AG10803 (cell line): ENCODE results near the gene MEMO1.

Experiments used
- DNase-seq: peaks from one replicate; pipeline ENCODE4 v3.0.0; 2010; ENCODE audit warnings: low read depth
- H3K4me3 ChIP-seq: 2 replicates; pipeline ENCODE4 v1.5.1; 2011; ENCODE audit warnings: mild to moderate bottlenecking, low read length, control low read depth
- TF ChIP-seq, protein P1 (sequence below): conservative IDR thresholded peaks from 2 replicates; pipeline ENCODE4 v1.5.1; 2011; ENCODE audit warnings: mild to moderate bottlenecking, low read length, control low read depth, inconsistent platforms

Gene MEMO1

DNA sequence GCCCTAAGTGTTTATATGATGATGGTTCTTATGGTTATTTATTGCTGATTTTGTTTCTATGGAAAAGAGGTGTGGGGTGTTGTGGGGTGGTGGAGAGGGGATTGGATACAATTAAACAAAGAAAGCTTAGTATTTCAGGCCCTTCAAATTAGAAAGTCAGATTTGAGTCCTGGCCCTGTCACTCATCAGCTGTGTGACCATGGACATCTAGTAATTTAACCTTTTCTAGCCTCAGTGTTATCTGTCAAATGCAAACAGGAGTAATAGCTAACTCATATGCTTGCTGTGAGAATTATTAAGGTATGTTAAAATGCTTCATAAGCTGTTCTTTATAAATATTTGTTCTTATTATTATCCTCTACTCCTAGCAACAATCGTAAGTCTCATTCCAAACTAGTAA, 2.1 kb upstream of the MEMO1 start:
- TF ChIP-seq, protein P1, sequence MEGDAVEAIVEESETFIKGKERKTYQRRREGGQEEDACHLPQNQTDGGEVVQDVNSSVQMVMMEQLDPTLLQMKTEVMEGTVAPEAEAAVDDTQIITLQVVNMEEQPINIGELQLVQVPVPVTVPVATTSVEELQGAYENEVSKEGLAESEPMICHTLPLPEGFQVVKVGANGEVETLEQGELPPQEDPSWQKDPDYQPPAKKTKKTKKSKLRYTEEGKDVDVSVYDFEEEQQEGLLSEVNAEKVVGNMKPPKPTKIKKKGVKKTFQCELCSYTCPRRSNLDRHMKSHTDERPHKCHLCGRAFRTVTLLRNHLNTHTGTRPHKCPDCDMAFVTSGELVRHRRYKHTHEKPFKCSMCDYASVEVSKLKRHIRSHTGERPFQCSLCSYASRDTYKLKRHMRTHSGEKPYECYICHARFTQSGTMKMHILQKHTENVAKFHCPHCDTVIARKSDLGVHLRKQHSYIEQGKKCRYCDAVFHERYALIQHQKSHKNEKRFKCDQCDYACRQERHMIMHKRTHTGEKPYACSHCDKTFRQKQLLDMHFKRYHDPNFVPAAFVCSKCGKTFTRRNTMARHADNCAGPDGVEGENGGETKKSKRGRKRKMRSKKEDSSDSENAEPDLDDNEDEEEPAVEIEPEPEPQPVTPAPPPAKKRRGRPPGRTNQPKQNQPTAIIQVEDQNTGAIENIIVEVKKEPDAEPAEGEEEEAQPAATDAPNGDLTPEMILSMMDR: no peak
- DNase-seq: no peak
- no peak overlapping the region for H3K4me3 ChIP-seq

DNA sequence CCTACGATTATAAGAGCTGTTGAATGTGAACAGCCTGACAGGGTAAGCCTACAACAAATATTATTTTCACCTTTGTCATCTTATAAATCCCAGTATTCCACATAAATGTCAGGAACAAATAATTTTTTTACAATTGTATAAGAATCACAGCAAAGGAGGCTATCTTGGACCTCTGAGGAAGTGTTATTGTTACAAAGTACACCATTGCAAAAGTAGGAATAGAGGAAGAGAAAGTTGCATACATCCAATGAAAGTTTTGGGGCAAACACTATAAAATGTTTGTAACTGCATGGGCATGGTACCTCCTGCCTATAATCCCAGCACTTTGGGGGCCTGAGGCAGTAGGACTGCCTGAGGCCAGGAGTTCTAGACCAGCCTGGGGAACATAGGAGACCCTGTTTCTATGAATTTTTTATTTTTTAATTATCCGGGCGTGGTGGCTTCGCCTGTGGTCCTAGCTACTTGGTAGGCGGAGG, 715 bp upstream of the MEMO1 start:
- peak; percentile 1 for DNase-seq

DNA sequence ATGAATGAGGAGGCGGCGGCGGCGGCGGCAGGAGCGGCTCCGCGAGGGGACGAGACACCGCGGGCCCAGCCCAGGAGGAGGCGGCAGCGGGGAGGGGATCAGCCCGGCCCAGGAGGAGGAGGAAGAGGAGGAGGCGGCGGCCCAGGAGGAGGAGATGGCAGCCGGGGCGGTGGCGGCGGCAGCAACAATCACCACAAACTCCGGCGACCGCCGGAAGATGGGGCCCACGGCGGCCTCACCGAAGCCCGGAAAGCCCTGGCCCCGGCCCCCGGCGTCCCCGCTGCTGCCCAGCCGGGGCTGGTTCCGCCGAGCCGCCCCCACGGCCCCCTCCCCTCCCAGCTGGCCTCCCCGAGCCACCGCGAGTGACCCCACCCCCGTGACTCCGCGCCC, 533 bp downstream of the MEMO1 start:
- peak overlapping the region; percentile 45 for H3K4me3 ChIP-seq
- peak; percentile 59 for DNase-seq

More for the DNA sequence above, 715 bp upstream of the MEMO1 start:
- H3K4me3 ChIP-seq: peak overlapping the region; percentile 85
- TF ChIP-seq, protein P1: no peak

DNA sequence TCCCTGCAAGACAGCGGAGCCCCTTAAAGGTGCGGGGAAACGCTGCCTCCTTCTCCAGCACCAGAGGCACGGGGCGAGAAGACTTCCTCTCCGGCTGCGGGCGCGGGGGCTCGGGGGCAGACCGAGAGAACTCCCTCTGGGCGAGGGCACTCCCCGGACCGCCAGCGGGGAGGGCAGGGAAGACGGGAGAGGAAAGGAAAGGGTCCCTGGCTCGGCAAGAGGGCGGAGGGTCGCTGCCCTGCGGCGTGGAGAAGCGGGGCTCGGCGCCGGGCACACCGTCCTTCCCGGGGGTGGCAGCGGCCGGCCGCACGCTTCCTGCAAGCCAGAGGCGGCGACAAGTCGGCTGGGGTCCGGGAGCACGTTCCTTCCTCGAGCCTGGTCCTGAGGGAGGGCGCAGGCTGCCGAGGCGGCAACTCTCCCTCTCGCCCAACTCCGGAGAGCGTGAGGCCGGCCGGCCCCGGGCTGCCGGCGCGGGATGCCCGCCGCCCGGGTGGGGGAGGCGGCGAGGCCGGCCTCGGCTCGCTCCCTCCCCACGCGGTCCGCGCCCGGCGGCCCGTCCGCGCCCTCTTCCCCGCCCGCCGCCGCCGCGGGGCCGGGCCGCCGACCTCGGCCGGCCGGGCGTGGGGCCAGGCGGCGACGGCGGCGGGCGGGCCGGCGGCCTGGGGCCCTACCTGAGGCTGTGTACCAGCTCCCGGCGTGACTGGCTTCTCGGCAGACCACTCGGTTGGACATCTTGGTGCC, 1.1 kb downstream of the MEMO1 start:
- TF ChIP-seq, protein P1: no peak
- H3K4me3 ChIP-seq: peak overlapping the region; percentile 81
- peak; percentile 21 for DNase-seq

DNA sequence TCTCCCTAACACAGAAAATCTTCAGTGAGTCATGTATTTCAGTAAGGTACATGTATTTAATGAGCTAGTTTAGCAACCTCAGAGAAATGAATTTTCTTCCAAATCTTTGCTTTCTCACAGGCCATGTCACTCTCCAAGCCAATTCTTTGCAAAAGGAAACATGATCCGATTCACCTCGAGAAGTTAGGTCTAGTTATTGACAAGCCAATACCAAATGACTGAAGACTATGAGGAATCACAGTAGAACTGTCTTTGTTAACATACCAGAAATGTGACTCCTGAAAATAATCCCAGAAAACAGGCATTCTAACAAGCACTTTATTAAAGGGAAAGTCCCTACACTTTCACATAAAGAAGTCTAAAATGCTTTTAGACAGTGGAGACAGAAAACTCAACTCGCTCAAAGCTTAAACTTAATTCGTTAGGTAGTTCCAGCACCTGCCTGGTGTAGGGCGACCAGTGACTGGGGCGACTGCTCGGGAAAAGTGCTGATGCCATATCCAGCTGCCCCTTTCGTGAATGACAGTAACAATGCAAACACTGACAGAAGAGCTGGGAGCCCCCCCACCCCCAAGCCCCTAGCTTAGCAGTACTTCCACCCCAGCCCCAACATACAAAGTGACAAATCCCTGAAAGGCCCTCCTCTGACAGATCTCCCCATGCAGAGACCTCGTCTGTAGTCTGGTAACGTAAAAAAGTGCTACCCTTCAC, 1.8 kb downstream of the MEMO1 start:
- peak overlapping the region; percentile 81 for H3K4me3 ChIP-seq
- peak; percentile 17 for DNase-seq
- TF ChIP-seq, protein P1: no peak

DNA sequence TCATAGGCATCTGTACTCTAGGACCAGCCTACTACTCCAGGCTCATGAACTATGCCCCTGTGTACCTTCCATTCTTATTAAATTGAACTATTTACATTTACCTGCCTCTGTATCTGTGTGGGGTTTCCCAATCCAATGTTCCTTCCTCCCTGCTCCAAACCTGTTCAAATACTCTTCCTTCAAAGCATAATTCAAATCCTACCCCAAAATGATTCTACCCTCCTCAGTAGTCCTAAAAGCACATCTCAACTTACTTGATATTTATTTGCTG, 3.8 kb downstream of the MEMO1 start:
- TF ChIP-seq, protein P1: no peak
- no peak for DNase-seq
- no peak overlapping the region for H3K4me3 ChIP-seq

DNA sequence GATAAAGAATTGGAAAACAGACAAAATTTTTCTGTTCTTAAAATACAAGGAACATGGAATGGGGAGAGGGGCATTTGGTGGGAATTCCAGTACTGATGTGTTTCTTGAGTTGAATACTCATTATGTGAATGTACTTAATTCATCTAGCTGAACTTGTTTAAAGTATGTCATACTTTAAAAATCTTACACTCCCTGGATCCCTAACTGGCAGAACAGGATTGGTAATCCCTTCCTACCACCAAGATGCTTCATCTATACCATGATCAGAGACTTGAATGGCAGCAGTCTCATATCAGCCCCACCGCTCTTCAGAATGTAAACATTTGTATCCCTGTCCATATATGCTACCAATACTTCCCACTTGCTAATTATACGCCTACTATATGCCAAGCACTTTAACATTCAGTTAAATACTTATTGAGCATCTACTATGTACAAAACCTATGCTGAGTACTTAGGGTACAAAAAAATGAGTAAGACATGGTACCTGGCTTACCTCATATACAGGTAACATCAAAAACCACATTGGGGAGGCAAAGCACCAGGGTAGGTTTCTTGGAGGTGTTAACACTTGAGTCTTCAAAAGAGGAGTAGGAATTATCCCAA, 5.3 kb downstream of the MEMO1 start:
- no peak for DNase-seq
- no peak overlapping the region for H3K4me3 ChIP-seq
- TF ChIP-seq, protein P1: no peak
